ENCODE measurements around the gene S100A1.

DNA sequence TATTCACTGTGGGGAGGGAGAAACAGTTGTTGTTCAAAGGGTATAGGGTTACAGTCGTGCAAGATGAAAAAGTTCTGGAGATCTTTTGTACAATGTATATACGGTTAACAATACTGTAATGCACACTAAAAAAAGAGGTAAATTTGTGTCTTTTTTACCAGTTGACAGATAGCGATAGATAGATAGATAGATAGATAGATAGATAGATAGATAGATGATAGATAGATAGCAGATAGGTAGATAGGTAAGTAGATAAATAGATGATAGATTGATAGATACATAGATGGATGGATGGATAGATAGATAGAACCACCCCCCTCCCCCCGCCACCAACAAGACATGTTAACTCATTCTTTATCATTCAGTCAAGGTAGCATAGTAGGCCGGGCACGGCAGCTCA lies 25.5 kb upstream of the S100A1 start:
- TF ChIP-seq, protein P1, sequence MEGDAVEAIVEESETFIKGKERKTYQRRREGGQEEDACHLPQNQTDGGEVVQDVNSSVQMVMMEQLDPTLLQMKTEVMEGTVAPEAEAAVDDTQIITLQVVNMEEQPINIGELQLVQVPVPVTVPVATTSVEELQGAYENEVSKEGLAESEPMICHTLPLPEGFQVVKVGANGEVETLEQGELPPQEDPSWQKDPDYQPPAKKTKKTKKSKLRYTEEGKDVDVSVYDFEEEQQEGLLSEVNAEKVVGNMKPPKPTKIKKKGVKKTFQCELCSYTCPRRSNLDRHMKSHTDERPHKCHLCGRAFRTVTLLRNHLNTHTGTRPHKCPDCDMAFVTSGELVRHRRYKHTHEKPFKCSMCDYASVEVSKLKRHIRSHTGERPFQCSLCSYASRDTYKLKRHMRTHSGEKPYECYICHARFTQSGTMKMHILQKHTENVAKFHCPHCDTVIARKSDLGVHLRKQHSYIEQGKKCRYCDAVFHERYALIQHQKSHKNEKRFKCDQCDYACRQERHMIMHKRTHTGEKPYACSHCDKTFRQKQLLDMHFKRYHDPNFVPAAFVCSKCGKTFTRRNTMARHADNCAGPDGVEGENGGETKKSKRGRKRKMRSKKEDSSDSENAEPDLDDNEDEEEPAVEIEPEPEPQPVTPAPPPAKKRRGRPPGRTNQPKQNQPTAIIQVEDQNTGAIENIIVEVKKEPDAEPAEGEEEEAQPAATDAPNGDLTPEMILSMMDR (IDR thresholded peaks at IDR 0.05): no peak
- TF ChIP-seq EZH2phosphoT487 (IDR thresholded peaks at IDR 0.05): no peak
- TF ChIP-seq EZH2 (IDR thresholded peaks at IDR 0.05): no peak
